GM12878 (cell line): ENCODE results near the gene TIMM17A. TPM values are rescaled to one million over a fixed set of nuclear protein-coding genes. Genes with fewer than 3 reads are reported as not detected.

Source experiments
- ATAC-seq: fragments of 200-7000 bp; cut with Tn5 transposase; 3 replicates; pipeline ENCODE4 v1.9.1; 2020; ENCODE audit warnings: mild to moderate bottlenecking, moderate library complexity
- BruUV-seq: library from RNA; stranded (reverse); fragments of 400-500 nt; replicated peaks from 2 replicates; lab custom pipeline; 2021; lab: Mats Ljungman, UMichigan
- CTCF ChIA-PET: fragments of 300-600 bp; sonication (Branson Sonifier 250); formaldehyde crosslinking; extraction: SDS; loops from one replicate; lab custom pipeline; 2021; ENCODE audit warnings: inconsistent platforms; lab: Yijun Ruan, JAX
- POLR2A ChIA-PET: fragments of 350-600 bp; formaldehyde crosslinking; extraction: SDS; loops from one replicate; lab custom pipeline; 2021; ENCODE audit warnings: inconsistent platforms; lab: Charles Lee
- RAD21 ChIA-PET: fragments of 300-600 bp; sonication (Branson Sonifier 250); formaldehyde crosslinking; loops from one replicate; lab custom pipeline; 2023; ENCODE audit warnings: antibody characterized with exemption; ENCODE audit not compliant: unreplicated experiment; lab: Charles Lee
- SMC1A ChIA-PET: fragments of 300-600 bp; sonication (Branson Sonifier 250); formaldehyde crosslinking; loops from one replicate; lab custom pipeline; 2023; ENCODE audit not compliant: unreplicated experiment, uncharacterized antibody; lab: Charles Lee
- DNase-seq: peaks from one replicate; pipeline ENCODE4 v3.0.0-alpha.2; 2011; ENCODE audit warnings: low read depth, low spot score
- FAIRE-seq: peaks from 3 replicates; lab custom pipeline; 2011; peaks lifted over from hg19 to GRCh38; lab: Jason Lieb, UNC
- H2AFZ ChIP-seq: 2 replicates; pipeline ENCODE4 v1.6.0; 2011; ENCODE audit warnings: low read depth, low read length, control low read depth; ENCODE audit not compliant: control insufficient read depth
- H3K27ac ChIP-seq: 2 replicates; pipeline ENCODE4 v1.5.1; 2011; ENCODE audit warnings: control low read depth; ENCODE audit not compliant: control insufficient read depth, insufficient read depth
- H3K27me3 ChIP-seq, 2 experiments: replicated peaks in 1 of 2; 2 replicates each; pipeline versions ENCODE4 v1.6.0 to v1.6.1; 2011; ENCODE audit warnings: low read length in 1 of 2; ENCODE audit not compliant: control insufficient read depth in 2 of 2, insufficient read depth in 2 of 2
- H3K36me3 ChIP-seq, 2 experiments: 2 replicates each; pipeline ENCODE4 v1.5.1; 2011; ENCODE audit warnings: low read length in 1 of 2; ENCODE audit not compliant: control insufficient read depth in 2 of 2, insufficient read depth in 2 of 2
- H3K4me1 ChIP-seq: 2 replicates; pipeline ENCODE4 v1.6.1; 2011; ENCODE audit warnings: mild to moderate bottlenecking, low read length, moderate library complexity, mixed read lengths; ENCODE audit not compliant: control insufficient read depth, insufficient read depth
- H3K4me2 ChIP-seq: 2 replicates; pipeline ENCODE4 v1.6.0; 2011; ENCODE audit warnings: control low read depth; ENCODE audit not compliant: control insufficient read depth, insufficient read depth
- H3K4me3 ChIP-seq: fragments of 200-600 bp; sonication (generic); 2 replicates; pipeline ENCODE4 v1.5.1; 2016
- H3K79me2 ChIP-seq: 2 replicates; pipeline ENCODE4 v1.6.0; 2011; ENCODE audit warnings: low read length; ENCODE audit not compliant: control insufficient read depth, insufficient read depth
- H3K9ac ChIP-seq: 2 replicates; pipeline ENCODE4 v1.8.0; 2011; ENCODE audit warnings: low read length, control low read depth, mixed read lengths; ENCODE audit not compliant: control insufficient read depth, insufficient read depth
- H3K9me3 ChIP-seq: replicated peaks from 3 replicates; pipeline ENCODE4 v1.5.1; 2011; ENCODE audit warnings: mild to moderate bottlenecking, low read length; ENCODE audit not compliant: control insufficient read depth, insufficient read depth
- H4K20me1 ChIP-seq: 2 replicates; pipeline ENCODE4 v1.6.0; 2011; ENCODE audit not compliant: control insufficient read depth, insufficient read depth
- KDM1A ChIP-seq: fragments of 200-600 bp; sonication (generic); IDR thresholded peaks from 2 replicates; pipeline ENCODE4 v1.6.1; 2016; ENCODE audit warnings: borderline replicate concordance
- NFXL1 ChIP-seq: fragments of 450-650 bp; IDR thresholded peaks from 2 replicates; pipeline ENCODE4 v1.6.1; 2017; ENCODE audit warnings: antibody characterized with exemption, mild to moderate bottlenecking, borderline replicate concordance
- TCF7 ChIP-seq: IDR thresholded peaks from 2 replicates; pipeline ENCODE4 v1.6.1; 2014; ENCODE audit warnings: antibody characterized with exemption, borderline replicate concordance
- WGBS: methylation state at CpG from one replicate; pipeline ENCODE4 v1.1.6; 2016; ENCODE audit warnings: low lambda C conversion rate; ENCODE audit not compliant: insufficient replicate concordance, insufficient coverage; ENCODE audit errors: missing lambda C conversion rate; 5-methylcytosine and 5-hydroxymethylcytosine counted together
- in situ Hi-C: fragments of 300-500 bp; cut with MboI; formaldehyde crosslinking; loops from 9 replicates; pipeline ENCODE4 v1.14.3; 2018; ENCODE audit warnings: mixed read lengths
- intact Hi-C: fragments of 100-400 bp; cut with micrococcal nuclease; formaldehyde crosslinking; loops from one replicate; pipeline ENCODE4 v1.14.2; 2022; ENCODE audit not compliant: unreplicated experiment
- polyA plus RNA-seq, 11 experiments: library from polyadenylated mRNA; depleted of rRNA in 4 of 11; unstranded in 6 of 11; stranded (reverse) in 5 of 11; fragments of >200 nt; fragmentation: Nextera tagmentation in 4 of 11; fragmentation: Illumina TruSeq in 1 of 11; extraction: Ambion mirVana in 4 of 11; extraction: Trizol in 1 of 11; gene quantifications; 1 replicate in 1 of 11; 2 replicates in 10 of 11; pipeline versions ENCODE4 v1.2.1 to v1.2.3, GENCODE V29; 2011 to 2016; ENCODE audit warnings: inconsistent platforms in 2 of 11, missing spikeins in 2 of 11, low read depth in 1 of 11
- total RNA-seq, 4 experiments: library from RNA; depleted of rRNA in 3 of 4; stranded (reverse); fragments of >200 nt in 3 of 4; fragmentation: Illumina TruSeq in 1 of 4; extraction: Trizol in 1 of 4; gene quantifications; 2 replicates each; pipeline versions ENCODE4 v1.2.1 to v1.2.3, GENCODE V29; 2013 to 2021
- TF ChIP-seq, protein P1 (sequence below): IDR thresholded peaks from 2 replicates; pipeline ENCODE4 v1.6.1; 2011; ENCODE audit warnings: low read depth, mild to moderate bottlenecking, low read length, moderate library complexity, borderline replicate concordance; ENCODE audit errors: extremely low read depth

TIMM17A gene
- total and polyA plus RNA-seq, 10 of the 15 experiments (the other 5 are each of a cell fraction or from before 2014, with no cell fraction given), result 68.6 to 357 (median 92.4) TPM

DNA sequence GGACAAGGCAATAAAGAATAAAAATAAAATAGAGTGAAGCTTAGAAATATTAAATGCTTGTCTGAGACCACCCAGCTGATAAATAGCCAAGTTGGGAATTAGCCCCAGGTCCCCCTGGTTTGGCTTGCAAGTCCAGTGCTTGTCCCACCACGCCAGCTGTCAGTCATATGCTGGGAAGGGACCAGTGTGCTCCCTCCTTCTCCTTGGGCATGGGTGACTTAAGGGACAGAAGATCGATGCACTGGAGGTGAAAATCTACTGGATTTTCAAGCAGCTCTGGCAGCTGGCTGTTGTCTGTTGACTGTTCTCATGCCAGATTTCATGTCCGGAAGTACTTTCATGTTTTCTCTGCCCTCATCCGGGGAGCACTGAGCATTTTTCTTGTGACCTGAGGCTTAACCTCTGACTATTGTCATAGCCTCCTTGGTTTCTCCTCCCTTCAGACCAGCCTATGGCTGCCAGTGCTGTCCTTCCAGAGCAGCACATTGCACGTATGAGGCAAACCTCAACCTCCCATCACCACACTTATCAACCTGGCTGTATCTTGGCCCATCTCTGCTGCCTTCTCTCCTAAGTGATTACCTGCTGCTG, 21.4 kb upstream of the TIMM17A start:
- FAIRE-seq, result no peak
- no peak for ATAC-seq
- no peak for DNase-seq
- no peaks in the 10 kb centered on the region; a peak in 1 of 4 replicates for H3K27me3 ChIP-seq
- H3K4me1 ChIP-seq, result no peaks in the 10 kb centered on the region
- H3K9ac ChIP-seq, result no peak overlapping the region
- ChIA-PET CTCF (interaction anchor here (1.7 kb wide), 1 partner anchor 184 kb away, joined by 3 read pairs; no protein-coding TSS in a partner anchor), POLR2A (no interaction called here), RAD21 (no interaction called here), SMC1A (no interaction called here)
- in situ Hi-C loops, result no loop called here
- BruUV-seq, result no TSS peak
- no peak overlapping the region for H3K27ac ChIP-seq
- H3K79me2 ChIP-seq, result no peaks in the 10 kb centered on the region
- H3K4me2 ChIP-seq, result no peak overlapping the region
- no peaks in the 10 kb centered on the region for H4K20me1 ChIP-seq
- H2AFZ ChIP-seq, result no peak overlapping the region
- 40% methylated on average over 5 of the region's 5 CpGs for WGBS
- no peak overlapping the region for H3K4me3 ChIP-seq
- TF ChIP-seq TCF7, result no peak
- TF ChIP-seq KDM1A, result no peak
- no peaks in the 10 kb centered on the region for H3K36me3 ChIP-seq
- intact Hi-C loops, result no loop called here
- H3K9me3 ChIP-seq, result no peaks in the 10 kb centered on the region

GRCh38 chr1:201937624-201938213, 17.6 kb upstream of the TIMM17A start:
- Histone ChIP-seq H2AFZ (no peak overlapping the region), H3K9ac (no peak overlapping the region), H3K27ac (no peak overlapping the region), H4K20me1 (no peaks in the 10 kb centered on the region), H3K27me3 (no peaks in the 10 kb centered on the region; a peak in 1 of 4 replicates), H3K4me1 (no peaks in the 10 kb centered on the region), H3K36me3 (no peaks in the 10 kb centered on the region)
- POLR2A ChIA-PET, result no interaction called here
- BruUV-seq, result no TSS peak
- DNase-seq, result no peak
- in situ Hi-C loops, result no loop called here
- no peak for TF ChIP-seq NFXL1
- TF ChIP-seq, protein P1, sequence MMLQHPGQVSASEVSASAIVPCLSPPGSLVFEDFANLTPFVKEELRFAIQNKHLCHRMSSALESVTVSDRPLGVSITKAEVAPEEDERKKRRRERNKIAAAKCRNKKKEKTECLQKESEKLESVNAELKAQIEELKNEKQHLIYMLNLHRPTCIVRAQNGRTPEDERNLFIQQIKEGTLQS, result no peak
- TF ChIP-seq, all 136 proteins: peak for 0
- no peaks in the 10 kb centered on the region for H3K9me3 ChIP-seq
- RAD21 ChIA-PET, result interaction anchor here (0.5 kb wide), 1 partner anchor 10 kb away, joined by 3 read pairs; no protein-coding TSS in a partner anchor
- SMC1A ChIA-PET, result no interaction called here
- WGBS, result 31% methylated on average over 3 of the region's 5 CpGs
- no peak overlapping the region for H3K4me3 ChIP-seq
- CTCF ChIA-PET, result interaction anchor here (0.9 kb wide), 1 partner anchor 42 kb away, joined by 4 read pairs; no protein-coding TSS in a partner anchor
- H3K79me2 ChIP-seq, result no peaks in the 10 kb centered on the region
- FAIRE-seq, result no peak
- no peak overlapping the region for H3K4me2 ChIP-seq
- intact Hi-C loops, result no loop called here
- no peak for ATAC-seq
